ENCODE measurements around the gene SPTLC3. TPM values are rescaled to one million over a fixed set of nuclear protein-coding genes. Genes with fewer than 3 reads are reported as not detected.
A peak's percentile ranks its signal among the peaks of the same experiment; 100 is the strongest.

Gene SPTLC3
- total and polyA plus RNA-seq, 5 donors from 2014 or later: 0.12 to 0.54 (median 0.13) TPM; not detected in 2

- Histone ChIP-seq H3K4me3 (ENCODE audit: low read depth, low read length) (no peak overlapping the region), H3K36me3 (ENCODE audit: control insufficient read depth, insufficient read depth, low read length) (no peaks in the 10 kb centered on the region)
- no peak for DNase-seq
Observed at GRCh38 chr20:13118676-13119075, 109.9 kb downstream of the SPTLC3 start.

GRCh38 chr20:13119583-13119982, 110.8 kb downstream of the SPTLC3 start:
- DNase-seq (peak; percentile 3 to 67 (median 59)), ATAC-seq (ENCODE audit: low read depth in 2 of 2) (peak; percentile 60 to 64)
- no peaks in the 10 kb centered on the region for H3K9me3 ChIP-seq (ENCODE audit: control insufficient read depth in 2 of 2, low read length in 2 of 2)
- Mint-ChIP-seq H3K27me3 (no peaks in the 10 kb centered on the region), H3K4me3 (no peak overlapping the region), H3K4me1 (no peaks in the 10 kb centered on the region), H3K9me3 (no peaks in the 10 kb centered on the region), H3K27ac (peak overlapping the region in 1 of 3 donors; percentile 70), H3K36me3 (no peaks in the 10 kb centered on the region)
- no peaks in the 10 kb centered on the region for H3K4me1 ChIP-seq (ENCODE audit: control insufficient read depth, insufficient read depth, low read length, poor library complexity, severe bottlenecking)
- no peaks in the 10 kb centered on the region for H3K36me3 ChIP-seq (ENCODE audit: control insufficient read depth, insufficient read depth, low read length)
- H3K27me3 ChIP-seq (ENCODE audit: control insufficient read depth, insufficient read depth, low read length): no peaks in the 10 kb centered on the region
- H3K27ac ChIP-seq (ENCODE audit: insufficient read depth, low read length, poor library complexity, severe bottlenecking): no peak overlapping the region
- H3K4me3 ChIP-seq (ENCODE audit: low read depth, low read length): no peak overlapping the region

More at GRCh38 chr20:13118676-13119075, 109.9 kb downstream of the SPTLC3 start:
- H3K4me3 Mint-ChIP-seq: no peak overlapping the region
- H3K4me1 Mint-ChIP-seq: no peaks in the 10 kb centered on the region
- H3K36me3 Mint-ChIP-seq: no peaks in the 10 kb centered on the region
- no peaks in the 10 kb centered on the region for H3K9me3 Mint-ChIP-seq
- H3K27ac Mint-ChIP-seq: no peak overlapping the region
- Histone ChIP-seq H3K9me3 (ENCODE audit: control insufficient read depth in 2 of 2, low read length in 2 of 2) (no peaks in the 10 kb centered on the region), H3K4me1 (ENCODE audit: control insufficient read depth, insufficient read depth, low read length, poor library complexity, severe bottlenecking) (no peaks in the 10 kb centered on the region), H3K27me3 (ENCODE audit: control insufficient read depth, insufficient read depth, low read length) (no peaks in the 10 kb centered on the region), H3K27ac (ENCODE audit: insufficient read depth, low read length, poor library complexity, severe bottlenecking) (no peak overlapping the region)
- no peak for ATAC-seq (ENCODE audit: low read depth in 2 of 2)
- no peaks in the 10 kb centered on the region for H3K27me3 Mint-ChIP-seq

GRCh38 chr20:13120471-13120870, 111.7 kb downstream of the SPTLC3 start:
- no peak for DNase-seq
- Mint-ChIP-seq H3K9me3 (no peaks in the 10 kb centered on the region), H3K36me3 (no peaks in the 10 kb centered on the region), H3K27ac (no peak overlapping the region), H3K4me3 (no peak overlapping the region), H3K4me1 (no peaks in the 10 kb centered on the region), H3K27me3 (no peaks in the 10 kb centered on the region)
- no peak for ATAC-seq (ENCODE audit: low read depth in 2 of 2)
- no peaks in the 10 kb centered on the region for H3K9me3 ChIP-seq (ENCODE audit: control insufficient read depth in 2 of 2, low read length in 2 of 2)
- no peaks in the 10 kb centered on the region for H3K4me1 ChIP-seq (ENCODE audit: control insufficient read depth, insufficient read depth, low read length, poor library complexity, severe bottlenecking)
- no peak overlapping the region for H3K4me3 ChIP-seq (ENCODE audit: low read depth, low read length)
- no peaks in the 10 kb centered on the region for H3K27me3 ChIP-seq (ENCODE audit: control insufficient read depth, insufficient read depth, low read length)
- H3K36me3 ChIP-seq (ENCODE audit: control insufficient read depth, insufficient read depth, low read length): no peaks in the 10 kb centered on the region
- no peak overlapping the region for H3K27ac ChIP-seq (ENCODE audit: insufficient read depth, low read length, poor library complexity, severe bottlenecking)

- H3K9me3 ChIP-seq (ENCODE audit: control insufficient read depth in 2 of 2, low read length in 2 of 2): no peaks in the 10 kb centered on the region
- ATAC-seq (ENCODE audit: low read depth in 2 of 2) (no peak), DNase-seq (no peak)
- H3K27me3 ChIP-seq (ENCODE audit: control insufficient read depth, insufficient read depth, low read length): no peaks in the 10 kb centered on the region
- Mint-ChIP-seq H3K4me1 (no peaks in the 10 kb centered on the region), H3K27me3 (no peaks in the 10 kb centered on the region), H3K27ac (no peak overlapping the region), H3K9me3 (no peaks in the 10 kb centered on the region), H3K36me3 (no peaks in the 10 kb centered on the region), H3K4me3 (no peak overlapping the region)
- no peak overlapping the region for H3K27ac ChIP-seq (ENCODE audit: insufficient read depth, low read length, poor library complexity, severe bottlenecking)
- no peaks in the 10 kb centered on the region for H3K36me3 ChIP-seq (ENCODE audit: control insufficient read depth, insufficient read depth, low read length)
- no peaks in the 10 kb centered on the region for H3K4me1 ChIP-seq (ENCODE audit: control insufficient read depth, insufficient read depth, low read length, poor library complexity, severe bottlenecking)
- no peak overlapping the region for H3K4me3 ChIP-seq (ENCODE audit: low read depth, low read length)
Observed at GRCh38 chr20:13121840-13122515, 113.2 kb downstream of the SPTLC3 start.

- no peaks in the 10 kb centered on the region for H3K9me3 ChIP-seq (ENCODE audit: control insufficient read depth in 2 of 2, low read length in 2 of 2)
- ATAC-seq (ENCODE audit: low read depth in 2 of 2): no peak
- no peaks in the 10 kb centered on the region for H3K4me1 ChIP-seq (ENCODE audit: control insufficient read depth, insufficient read depth, low read length, poor library complexity, severe bottlenecking)
- no peaks in the 10 kb centered on the region for H3K9me3 Mint-ChIP-seq
- H3K36me3 ChIP-seq (ENCODE audit: control insufficient read depth, insufficient read depth, low read length): no peaks in the 10 kb centered on the region
- H3K4me3 Mint-ChIP-seq: no peak overlapping the region
- H3K27me3 ChIP-seq (ENCODE audit: control insufficient read depth, insufficient read depth, low read length): no peaks in the 10 kb centered on the region
- DNase-seq: no peak
- peak overlapping the region in 1 of 3 donors; percentile 45 for H3K27ac Mint-ChIP-seq
- no peak overlapping the region for H3K27ac ChIP-seq (ENCODE audit: insufficient read depth, low read length, poor library complexity, severe bottlenecking)
- H3K27me3 Mint-ChIP-seq: no peaks in the 10 kb centered on the region
- no peak overlapping the region for H3K4me3 ChIP-seq (ENCODE audit: low read depth, low read length)
- no peaks in the 10 kb centered on the region for H3K4me1 Mint-ChIP-seq
- H3K36me3 Mint-ChIP-seq: no peaks in the 10 kb centered on the region
Observed at GRCh38 chr20:13125486-13125885, 116.7 kb downstream of the SPTLC3 start.

GRCh38 chr20:13128173-13128572, 119.4 kb downstream of the SPTLC3 start:
- Mint-ChIP-seq H3K4me3 (no peak overlapping the region), H3K36me3 (no peaks in the 10 kb centered on the region), H3K27ac (no peak overlapping the region), H3K9me3 (peaks cover 0 to 2% (median 0%) of the 10 kb centered on the region in 7 donors), H3K27me3 (no peaks in the 10 kb centered on the region), H3K4me1 (no peaks in the 10 kb centered on the region)
- Histone ChIP-seq H3K4me1 (ENCODE audit: control insufficient read depth, insufficient read depth, low read length, poor library complexity, severe bottlenecking) (no peaks in the 10 kb centered on the region), H3K36me3 (ENCODE audit: control insufficient read depth, insufficient read depth, low read length) (no peaks in the 10 kb centered on the region), H3K4me3 (ENCODE audit: low read depth, low read length) (no peak overlapping the region), H3K27ac (ENCODE audit: insufficient read depth, low read length, poor library complexity, severe bottlenecking) (no peak overlapping the region), H3K27me3 (ENCODE audit: control insufficient read depth, insufficient read depth, low read length) (no peaks in the 10 kb centered on the region), H3K9me3 (ENCODE audit: control insufficient read depth in 2 of 2, low read length in 2 of 2) (no peaks in the 10 kb centered on the region)
- DNase-seq (no peak), ATAC-seq (ENCODE audit: low read depth in 2 of 2) (no peak)

- no peaks in the 10 kb centered on the region for H3K36me3 ChIP-seq (ENCODE audit: control insufficient read depth, insufficient read depth, low read length)
- no peak for ATAC-seq (ENCODE audit: low read depth in 2 of 2)
- no peak for DNase-seq
- no peaks in the 10 kb centered on the region for H3K9me3 ChIP-seq (ENCODE audit: control insufficient read depth in 2 of 2, low read length in 2 of 2)
- H3K4me3 ChIP-seq (ENCODE audit: low read depth, low read length): no peak overlapping the region
- Mint-ChIP-seq H3K9me3 (peaks cover 0 to 2% (median 0%) of the 10 kb centered on the region in 7 donors), H3K4me1 (no peaks in the 10 kb centered on the region), H3K36me3 (no peaks in the 10 kb centered on the region), H3K27me3 (no peaks in the 10 kb centered on the region), H3K27ac (no peak overlapping the region), H3K4me3 (no peak overlapping the region)
- no peak overlapping the region for H3K27ac ChIP-seq (ENCODE audit: insufficient read depth, low read length, poor library complexity, severe bottlenecking)
- no peaks in the 10 kb centered on the region for H3K4me1 ChIP-seq (ENCODE audit: control insufficient read depth, insufficient read depth, low read length, poor library complexity, severe bottlenecking)
- H3K27me3 ChIP-seq (ENCODE audit: control insufficient read depth, insufficient read depth, low read length): no peaks in the 10 kb centered on the region
Observed at GRCh38 chr20:13130061-13130706, 121.4 kb downstream of the SPTLC3 start.

GRCh38 chr20:13130707-13131103, 121.9 kb downstream of the SPTLC3 start:
- DNase-seq: no peak
- Mint-ChIP-seq H3K4me3 (no peak overlapping the region), H3K9me3 (peaks cover 0 to 2% (median 0%) of the 10 kb centered on the region in 7 donors), H3K27me3 (no peaks in the 10 kb centered on the region), H3K36me3 (no peaks in the 10 kb centered on the region), H3K4me1 (no peaks in the 10 kb centered on the region), H3K27ac (no peak overlapping the region)
- Histone ChIP-seq H3K4me3 (ENCODE audit: low read depth, low read length) (no peak overlapping the region), H3K27me3 (ENCODE audit: control insufficient read depth, insufficient read depth, low read length) (no peaks in the 10 kb centered on the region), H3K27ac (ENCODE audit: insufficient read depth, low read length, poor library complexity, severe bottlenecking) (no peak overlapping the region), H3K9me3 (ENCODE audit: control insufficient read depth in 2 of 2, low read length in 2 of 2) (no peaks in the 10 kb centered on the region), H3K4me1 (ENCODE audit: control insufficient read depth, insufficient read depth, low read length, poor library complexity, severe bottlenecking) (no peaks in the 10 kb centered on the region), H3K36me3 (ENCODE audit: control insufficient read depth, insufficient read depth, low read length) (no peaks in the 10 kb centered on the region)
- no peak for ATAC-seq (ENCODE audit: low read depth in 2 of 2)

All from CD4-positive, CD25-positive, alpha-beta regulatory T cell (primary cell).